Pancreas (tissue), 10 donors: ENCODE measurements around the gene ECPAS. TPM values are rescaled to one million over a fixed set of nuclear protein-coding genes. Genes with fewer than 3 reads are reported as not detected.
A peak's percentile ranks its signal among the peaks of the same experiment; 100 is the strongest.

ENCODE experiments used
- ATAC-seq, 4 donors: fragments of 200-7000 bp; cut with Tn5 transposase; one replicate each; pipeline versions ENCODE4 v1.8.0 to v1.9.1; 2020; ENCODE audit warnings: mild to moderate bottlenecking in 4 of 4, moderate library complexity in 4 of 4
- DNase-seq, 6 donors: peaks; one replicate each; pipeline ENCODE4 v3.0.0-alpha.2; 2020
- FAIRE-seq: peaks from 2 replicates; lab custom pipeline; 2012; peaks lifted over from hg19 to GRCh38; lab: Jason Lieb, UNC
- H3K27ac ChIP-seq, 4 donors: fragments of 200-600 bp; sonication (generic); 1 replicate in 3 of 4; 2 replicates in 1 of 4; pipeline versions ENCODE4 v1.5.0 to v1.8.0; 2020
- H3K27me3 ChIP-seq, 4 donors: fragments of 200-600 bp; one replicate each; pipeline ENCODE4 v1.8.0; 2021
- H3K36me3 ChIP-seq, 3 donors: fragments of 200-600 bp; sonication (generic) in 1 of 3; one replicate each; pipeline versions ENCODE4 v1.5.0 to v1.8.0; 2020 to 2021
- H3K4me1 ChIP-seq, 3 donors: fragments of 200-600 bp; one replicate each; pipeline ENCODE4 v1.8.0; 2021
- H3K4me3 ChIP-seq, 4 donors: fragments of 200-600 bp; sonication (generic) in 2 of 4; one replicate each; pipeline versions ENCODE4 v1.5.0 to v1.8.0; 2020 to 2021
- H3K9me3 ChIP-seq, 4 donors: fragments of 200-600 bp; one replicate each; pipeline ENCODE4 v1.8.0; 2021
- CTCF ChIP-seq, 4 donors: fragments of 200-600 bp; sonication (generic) in 3 of 4; IDR thresholded peaks; one replicate each; pipeline versions ENCODE4 v1.5.0 to v1.8.0; 2021; ENCODE audit warnings: antibody characterized with exemption in 4 of 4
- WGBS, 2 donors: extraction: QIAGEN DNeasy Blood & Tissue Kit; methylation state at CpG; one replicate each; pipeline ENCODE4 v1.1.7; 2013; 5-methylcytosine and 5-hydroxymethylcytosine counted together
- intact Hi-C, 3 donors: fragments of 100-400 bp; cut with DNase I; formaldehyde crosslinking; loops; one replicate each; pipeline versions ENCODE4 v1.11.1 to v1.14.2; 2022
- polyA plus RNA-seq, 2 donors: library from polyadenylated mRNA; stranded (reverse); fragments of 200-250 nt; gene quantifications; one replicate each; pipeline ENCODE4 v1.2.3, GENCODE V29; 2013
- total RNA-seq, 6 donors: library from RNA; stranded (reverse); fragmentation: NEBNext Ultra II Directional in 4 of 6; extraction: Animal tissue kit (Norgen Biotek cat#: 25700) in 4 of 6; gene quantifications; one replicate each; pipeline versions ENCODE4 v1.2.1 to v1.2.4, GENCODE V29; 2021 to 2023
- donor health status: healthy with polysubstance abuse.
- donor health status: DM: no; HTN: no; CAD: no; lungs with moderate emphysema.
- donor health status: DM: no; HTN: no; CAD: no.
- donor health status: control.
- donor health status: control.
- donor health status: Bipolar disorder and iron deficiency.
- donor health status: DM: yes; HTN: yes; CAD: no.
- donor health status: DM: no; HTN: no; CAD: no.
- donor health status: DM: no; HTN: no; CAD: no.
- donor health status: DM: yes; HTN: yes; CAD: no.

The ECPAS gene
- total and polyA plus RNA-seq, 8 donors: 12.2 to 43.6 (median 38.6) TPM

- intact Hi-C loops: no loop called here
- H3K27me3 ChIP-seq: no peaks in the 10 kb centered on the region
- peaks cover 0 to 29% (median 0%) of the 10 kb centered on the region in 3 donors for H3K36me3 ChIP-seq
- no peak overlapping the region for H3K4me3 ChIP-seq
- H3K9me3 ChIP-seq: no peaks in the 10 kb centered on the region
- H3K27ac ChIP-seq: no peak overlapping the region
- no peaks in the 10 kb centered on the region for H3K4me1 ChIP-seq
- FAIRE-seq (no peak), DNase-seq (no peak), ATAC-seq (no peak)
- WGBS, 2 donors: 94 to 96% methylated on average over 3 of the region's 3 CpGs
- no peak for TF ChIP-seq CTCF (IDR thresholded peaks at IDR 0.05)
These were observed 52.5 kb downstream of the ECPAS start for GRCh38 chr9:111431684-111432083.

- no peak overlapping the region for H3K27ac ChIP-seq
- H3K4me1 ChIP-seq: no peaks in the 10 kb centered on the region
- no peaks in the 10 kb centered on the region for H3K9me3 ChIP-seq
- no peak for DNase-seq
- intact Hi-C loops: no loop called here
- peaks cover 0 to 31% (median 0%) of the 10 kb centered on the region in 3 donors for H3K36me3 ChIP-seq
- ATAC-seq: peak in 3 of 4 donors; percentile 44 to 63 (median 60)
- TF ChIP-seq CTCF (IDR thresholded peaks at IDR 0.05): no peak
- no peak for FAIRE-seq
- no peaks in the 10 kb centered on the region for H3K27me3 ChIP-seq
- H3K4me3 ChIP-seq: no peak overlapping the region
These were observed 55.0 kb downstream of the ECPAS start for GRCh38 chr9:111429175-111429574.

- ATAC-seq (no peak), FAIRE-seq (no peak), DNase-seq (no peak)
- intact Hi-C loops: no loop called here
- H3K4me1 ChIP-seq: no peaks in the 10 kb centered on the region
- peaks cover 0 to 28% (median 0%) of the 10 kb centered on the region in 3 donors for H3K36me3 ChIP-seq
- H3K27ac ChIP-seq: no peak overlapping the region
- no peak for TF ChIP-seq CTCF (IDR thresholded peaks at IDR 0.05)
- no peaks in the 10 kb centered on the region for H3K27me3 ChIP-seq
- no peaks in the 10 kb centered on the region for H3K9me3 ChIP-seq
- H3K4me3 ChIP-seq: no peak overlapping the region
These were observed 57.0 kb downstream of the ECPAS start for GRCh38 chr9:111427186-111427585.

- Histone ChIP-seq H3K27me3 (no peaks in the 10 kb centered on the region), H3K4me3 (no peak overlapping the region), H3K36me3 (peaks cover 0 to 29% (median 0%) of the 10 kb centered on the region in 3 donors), H3K27ac (no peak overlapping the region), H3K9me3 (no peaks in the 10 kb centered on the region), H3K4me1 (no peaks in the 10 kb centered on the region)
- intact Hi-C loops: no loop called here
- DNase-seq (no peak), ATAC-seq (no peak), FAIRE-seq (no peak)
- WGBS, 2 donors: 96 to 97% methylated on average over 3 of the region's 3 CpGs
- no peak for TF ChIP-seq CTCF (IDR thresholded peaks at IDR 0.05)
These were observed 60.8 kb downstream of the ECPAS start for GRCh38 chr9:111423389-111423788.

- Histone ChIP-seq H3K4me3 (no peak overlapping the region), H3K27me3 (no peaks in the 10 kb centered on the region), H3K36me3 (peaks cover 3 to 84% (median 4%) of the 10 kb centered on the region in 3 donors), H3K4me1 (no peaks in the 10 kb centered on the region), H3K9me3 (no peaks in the 10 kb centered on the region), H3K27ac (no peak overlapping the region)
- TF ChIP-seq CTCF (IDR thresholded peaks at IDR 0.05): no peak
- intact Hi-C loops: no loop called here
- WGBS, 2 donors: 94% methylated on average over 11 of the region's 11 CpGs
- FAIRE-seq (no peak), ATAC-seq (no peak), DNase-seq (no peak)
These were observed 69.8 kb downstream of the ECPAS start for GRCh38 chr9:111414406-111414805.
